Panc1 (cell line): ENCODE results near the gene NUDT2. TPM values are rescaled to one million over a fixed set of nuclear protein-coding genes. Genes with fewer than 3 reads are reported as not detected.

Source experiments
- ATAC-seq: fragments of 200-7000 bp; cut with Tn5 transposase; 2 replicates; pipeline ENCODE4 v1.9.1; 2020; ENCODE audit warnings: mild to moderate bottlenecking, moderate library complexity
- Bru-seq: library from RNA; stranded (reverse); fragments of 400-500 nt; gene quantifications from one replicate; lab custom pipeline; 2021; lab: Mats Ljungman, UMichigan
- BruChase-seq, 2 experiments: library from RNA; stranded (reverse); fragments of 400-500 nt; gene quantifications; one replicate each; lab custom pipeline; 2021; lab: Mats Ljungman, UMichigan
- BruUV-seq: library from RNA; stranded (reverse); fragments of 400-500 nt; replicated peaks from 2 replicates; lab custom pipeline; 2021; lab: Mats Ljungman, UMichigan
- CTCF ChIA-PET: fragments of 300-600 bp; sonication (Branson Sonifier 250); formaldehyde crosslinking; loops from one replicate; lab custom pipeline; 2022; ENCODE audit warnings: antibody characterized with exemption; lab: Charles Lee
- POLR2A ChIA-PET: fragments of 300-600 bp; sonication (Branson Sonifier 250); formaldehyde crosslinking; loops from one replicate; lab custom pipeline; 2022; ENCODE audit warnings: antibody characterized with exemption; lab: Charles Lee
- DNase-seq: peaks from one replicate; pipeline ENCODE4 v3.0.0-alpha.2; 2010; ENCODE audit warnings: low read depth, low spot score
- H3K27ac ChIP-seq: 2 replicates; pipeline ENCODE4 v1.5.1; 2011; ENCODE audit warnings: mild to moderate bottlenecking, low read length, inconsistent platforms
- H3K27me3 ChIP-seq: fragments of 200-500 bp; sonication (Bioruptor generic); 2 replicates; pipeline ENCODE4 v1.6.0; 2014; ENCODE audit warnings: low read length, inconsistent platforms; ENCODE audit not compliant: control insufficient read depth, insufficient read depth
- H3K36me3 ChIP-seq: fragments of 200-500 bp; sonication (Bioruptor generic); 2 replicates; pipeline ENCODE4 v1.5.1; 2014; ENCODE audit warnings: inconsistent platforms, mild to moderate bottlenecking, low read length, moderate library complexity; ENCODE audit not compliant: control insufficient read depth, insufficient read depth
- H3K4me1 ChIP-seq: 2 replicates; pipeline ENCODE4 v1.5.1; 2011; ENCODE audit warnings: inconsistent platforms, mild to moderate bottlenecking, low read length, moderate library complexity; ENCODE audit not compliant: control insufficient read depth, insufficient read depth
- H3K4me3 ChIP-seq, 2 experiments: 2 replicates each; pipeline ENCODE4 v1.5.1; 2011 to 2012; ENCODE audit warnings: low read depth in 2 of 2, low read length in 2 of 2, mild to moderate bottlenecking in 2 of 2, inconsistent platforms in 1 of 2, moderate library complexity in 1 of 2
- H3K9me3 ChIP-seq: fragments of 200-500 bp; sonication (Bioruptor generic); 2 replicates; pipeline ENCODE4 v1.5.1; 2014; ENCODE audit warnings: low read depth, mild to moderate bottlenecking, inconsistent platforms, low read length, moderate library complexity; ENCODE audit not compliant: control insufficient read depth, insufficient read depth
- CTCF ChIP-seq: fragments of 450-650 bp; IDR thresholded peaks from 2 replicates; pipeline ENCODE4 v1.5.1; 2017; ENCODE audit warnings: mild to moderate bottlenecking
- POLR2AphosphoS5 ChIP-seq: IDR thresholded peaks from 2 replicates; pipeline ENCODE4 v1.6.1; 2012; ENCODE audit warnings: mild to moderate bottlenecking, low read depth, low read length, moderate library complexity
- SIN3A ChIP-seq: IDR thresholded peaks from 2 replicates; pipeline ENCODE4 v1.6.1; 2012; ENCODE audit warnings: low read depth, mild to moderate bottlenecking, low read length, moderate library complexity, borderline replicate concordance; ENCODE audit not compliant: insufficient read depth
- TCF7L2 ChIP-seq: IDR thresholded peaks from 2 replicates; pipeline ENCODE4 v1.6.1; 2011; ENCODE audit warnings: mild to moderate bottlenecking, low read depth, low read length, inconsistent platforms
- in situ Hi-C: cut with HindIII; loops from 2 replicates; pipeline ENCODE4 v1.10.0; 2016; ENCODE audit warnings: low sequenced_read_pairs, low pct_unique_long_range_greater_than_20kb
- intact Hi-C: fragments of 100-400 bp; cut with micrococcal nuclease; formaldehyde crosslinking; loops from one replicate; pipeline ENCODE4 v1.10.0; 2022; ENCODE audit not compliant: unreplicated experiment
- long read RNA-seq: library from polyadenylated mRNA; unstranded; transcript quantifications from one replicate; pipeline ENCODE4 v2.0.0, GENCODE V29; 2021; ENCODE audit not compliant: unreplicated experiment
- polyA plus RNA-seq: library from polyadenylated mRNA; unstranded; fragments of >200 nt; gene quantifications from one replicate; pipeline ENCODE4 v1.2.1, GENCODE V29; 2012; ENCODE audit warnings: missing spikeins; ENCODE audit not compliant: insufficient read length
- total RNA-seq: library from RNA; stranded (reverse); gene quantifications from one replicate; pipeline ENCODE4 v1.2.1, GENCODE V29; 2021; ENCODE audit not compliant: unreplicated experiment
- TF ChIP-seq, protein P1 (sequence below), 2 experiments: IDR thresholded peaks; 2 replicates each; pipeline ENCODE4 v1.6.1; 2011 to 2012; ENCODE audit warnings: low read depth in 2 of 2, control low read depth in 1 of 2, low read length in 1 of 2, mild to moderate bottlenecking in 1 of 2, moderate library complexity in 1 of 2; ENCODE audit not compliant: insufficient read depth in 1 of 2

NUDT2 gene
- 36.2 TPM for total RNA-seq
- polyA plus RNA-seq: 32.3 TPM
- Bru-seq, nascent RNA: percentile 76 among the genes with signal in this experiment
- percentile 73 among the genes with signal in this experiment for BruChase-seq, experiment 1, labeled RNA remaining after a 2-hour chase
- BruChase-seq, experiment 2, labeled RNA remaining after a 6-hour chase: percentile 72 among the genes with signal in this experiment
- long read RNA-seq, transcript NUDT2-201 (4 exons, 960 nt): major isoform, 13 of 27 reads
- long read RNA-seq, partial matches to known transcripts: 7 of 27 reads
- long read RNA-seq, other reads (novel, unspliced or antisense): 5 of 27 reads

DNA sequence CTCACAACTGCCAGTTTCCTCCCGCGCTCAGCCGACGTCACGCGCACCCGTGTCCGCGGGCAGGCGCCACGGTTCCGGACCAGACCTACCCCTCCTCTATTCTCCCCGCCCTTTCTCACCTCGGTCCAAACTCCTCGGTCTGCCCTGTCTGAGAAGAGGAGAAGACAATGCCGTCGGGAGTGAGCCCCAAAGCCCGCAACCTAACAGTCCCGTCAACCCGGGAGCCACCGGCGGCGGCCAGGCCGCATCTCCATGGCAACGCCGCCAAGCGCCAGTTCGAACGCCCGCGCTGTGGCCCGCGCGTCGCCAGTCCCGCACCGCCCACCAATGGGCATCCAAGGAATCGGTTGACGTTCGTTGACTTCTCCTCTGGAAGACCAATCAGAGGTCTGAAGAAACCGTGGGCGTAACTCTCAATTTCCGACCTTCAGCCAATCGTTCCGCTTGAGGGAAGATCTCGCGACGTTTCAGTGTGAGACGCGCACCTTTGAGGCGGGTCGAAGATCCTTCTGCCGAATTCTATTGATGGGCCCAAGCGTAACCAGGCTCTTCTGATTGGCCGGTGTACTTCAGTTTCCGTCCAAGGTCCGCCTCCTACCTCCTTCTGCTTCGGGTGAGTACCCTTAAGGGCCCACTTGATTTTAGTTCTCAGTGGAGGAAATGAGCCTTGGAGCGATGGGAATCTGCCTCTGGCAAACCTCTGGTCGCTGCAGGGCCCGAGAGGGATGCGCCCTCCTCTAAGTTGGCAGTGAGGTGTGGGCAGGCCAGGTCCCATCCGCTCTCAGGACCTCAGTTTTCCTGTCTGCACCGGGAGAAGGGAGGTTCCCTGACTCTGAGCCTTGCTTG, at the start of gene NUDT2, which contains the start of gene KIF24:
TSS of gene NUDT2 (plus strand) at position 583 of the 846 bp plus-strand sequence. CDS start 9,471 bp downstream, outside the sequence.
TSS of gene KIF24 (minus strand) at position 282 of the 846 bp plus-strand sequence. CDS start 17,922 bp downstream, outside the sequence.
- DNase-seq (peak; percentile 98), ATAC-seq (peak; percentile 96)
- peak within 1 kb of the TSS; percentile 98 for H3K27ac ChIP-seq
- no peaks in the 10 kb centered on the region for H3K9me3 ChIP-seq
- POLR2A ChIA-PET: no interaction called here
- no peaks in the 10 kb centered on the region for H3K27me3 ChIP-seq
- BruUV-seq: no TSS peak
- H3K36me3 ChIP-seq: no peaks in the 10 kb centered on the region; the same call in 1 of the 2 replicates
- TF ChIP-seq CTCF (no peak), SIN3A (peak; percentile 100), TCF7L2 (no peak; the same call in 1 of the 2 replicates), POLR2AphosphoS5 (peak; percentile 89)
- TF ChIP-seq, protein P1, sequence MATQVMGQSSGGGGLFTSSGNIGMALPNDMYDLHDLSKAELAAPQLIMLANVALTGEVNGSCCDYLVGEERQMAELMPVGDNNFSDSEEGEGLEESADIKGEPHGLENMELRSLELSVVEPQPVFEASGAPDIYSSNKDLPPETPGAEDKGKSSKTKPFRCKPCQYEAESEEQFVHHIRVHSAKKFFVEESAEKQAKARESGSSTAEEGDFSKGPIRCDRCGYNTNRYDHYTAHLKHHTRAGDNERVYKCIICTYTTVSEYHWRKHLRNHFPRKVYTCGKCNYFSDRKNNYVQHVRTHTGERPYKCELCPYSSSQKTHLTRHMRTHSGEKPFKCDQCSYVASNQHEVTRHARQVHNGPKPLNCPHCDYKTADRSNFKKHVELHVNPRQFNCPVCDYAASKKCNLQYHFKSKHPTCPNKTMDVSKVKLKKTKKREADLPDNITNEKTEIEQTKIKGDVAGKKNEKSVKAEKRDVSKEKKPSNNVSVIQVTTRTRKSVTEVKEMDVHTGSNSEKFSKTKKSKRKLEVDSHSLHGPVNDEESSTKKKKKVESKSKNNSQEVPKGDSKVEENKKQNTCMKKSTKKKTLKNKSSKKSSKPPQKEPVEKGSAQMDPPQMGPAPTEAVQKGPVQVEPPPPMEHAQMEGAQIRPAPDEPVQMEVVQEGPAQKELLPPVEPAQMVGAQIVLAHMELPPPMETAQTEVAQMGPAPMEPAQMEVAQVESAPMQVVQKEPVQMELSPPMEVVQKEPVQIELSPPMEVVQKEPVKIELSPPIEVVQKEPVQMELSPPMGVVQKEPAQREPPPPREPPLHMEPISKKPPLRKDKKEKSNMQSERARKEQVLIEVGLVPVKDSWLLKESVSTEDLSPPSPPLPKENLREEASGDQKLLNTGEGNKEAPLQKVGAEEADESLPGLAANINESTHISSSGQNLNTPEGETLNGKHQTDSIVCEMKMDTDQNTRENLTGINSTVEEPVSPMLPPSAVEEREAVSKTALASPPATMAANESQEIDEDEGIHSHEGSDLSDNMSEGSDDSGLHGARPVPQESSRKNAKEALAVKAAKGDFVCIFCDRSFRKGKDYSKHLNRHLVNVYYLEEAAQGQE (IDR thresholded peaks at IDR 0.05; ENCODE audit: insufficient read depth in 1 of 2, low read depth in 2 of 2, low read length in 1 of 2): no peak
- H3K4me1 ChIP-seq: peaks cover 24% of the 10 kb centered on the region
- peak within 1 kb of the TSS; percentile 91 to 97 for H3K4me3 ChIP-seq
- in situ Hi-C loops (no loop called here), intact Hi-C loops (no loop called here)
- CTCF ChIA-PET: no interaction called here

- intact Hi-C loops: no loop called here
- Histone ChIP-seq H3K27ac (no peak overlapping the region), H3K27me3 (no peaks in the 10 kb centered on the region), H3K9me3 (no peaks in the 10 kb centered on the region), H3K4me1 (no peaks in the 10 kb centered on the region), H3K4me3 (no peak overlapping the region), H3K36me3 (no peaks in the 10 kb centered on the region)
- TF ChIP-seq POLR2AphosphoS5 (no peak), CTCF (no peak), TCF7L2 (no peak)
- TF ChIP-seq, protein P1 (IDR thresholded peaks at IDR 0.05; ENCODE audit: insufficient read depth in 1 of 2, low read depth in 2 of 2, low read length in 1 of 2): no peak
- ATAC-seq (no peak), DNase-seq (no peak)
- in situ Hi-C loops: no loop called here
- POLR2A ChIA-PET: interaction anchor here (0.7 kb wide), 1 partner anchor 1480 kb away, joined by 12 read pairs; no protein-coding TSS in a partner anchor
- CTCF ChIA-PET: no interaction called here
- BruUV-seq: no TSS peak
Measured at GRCh38 chr9:34282096-34282495, 47.3 kb upstream of the NUDT2 start.
